Measurements from ENCODE around the gene TUB. TPM values are rescaled to one million over a fixed set of nuclear protein-coding genes. Genes with fewer than 3 reads are reported as not detected.

The TUB gene
- total RNA-seq, 1 experiment from 2014 or later: not detected

- Histone ChIP-seq H2AFZ (no peak overlapping the region), H3K4me3 (no peak overlapping the region), H3K9me3 (ENCODE audit: insufficient read depth, low read depth) (no peaks in the 10 kb centered on the region), H3K9me2 (ENCODE audit: insufficient read depth) (no peaks in the 10 kb centered on the region), H3F3A (ENCODE audit: insufficient read depth, low read depth) (no peaks in the 10 kb centered on the region), H3K4me1 (replicated peaks; ENCODE audit: insufficient read depth) (no peaks in the 10 kb centered on the region), H3K27me3 (ENCODE audit: insufficient read depth, low read depth) (no peaks in the 10 kb centered on the region), H3K79me2 (ENCODE audit: low read depth) (no peaks in the 10 kb centered on the region), H3K36me3 (ENCODE audit: low read depth) (no peaks in the 10 kb centered on the region), H3K4me2 (no peak overlapping the region), H4K20me1 (ENCODE audit: insufficient read depth) (no peaks in the 10 kb centered on the region), H3K27ac (no peak overlapping the region)
- ChIA-PET POLR2A (ENCODE audit: unreplicated experiment) (no interaction called here), CTCF (no interaction called here)
- intact Hi-C loops (cut with micrococcal nuclease; ENCODE audit: unreplicated experiment): no loop called here
- TF ChIP-seq CTCF (conservative IDR thresholded peaks at IDR 0.05): no peak
- BruUV-seq (replicated peaks): no TSS peak
- DNase-seq: no peak
Measured at GRCh38 chr11:8063324-8063723, 17.7 kb upstream of the TUB start.

- no TSS peak for BruUV-seq (replicated peaks)
- Histone ChIP-seq H3K9me3 (ENCODE audit: insufficient read depth, low read depth) (no peaks in the 10 kb centered on the region), H3K4me1 (replicated peaks; ENCODE audit: insufficient read depth) (peaks cover 12% of the 10 kb centered on the region), H3F3A (ENCODE audit: insufficient read depth, low read depth) (no peaks in the 10 kb centered on the region; the same call in 1 of the 2 replicates), H3K4me2 (no peak overlapping the region), H3K79me2 (ENCODE audit: low read depth) (no peaks in the 10 kb centered on the region), H3K4me3 (no peak overlapping the region), H3K27me3 (ENCODE audit: insufficient read depth, low read depth) (no peaks in the 10 kb centered on the region), H3K36me3 (ENCODE audit: low read depth) (no peaks in the 10 kb centered on the region), H3K9me2 (ENCODE audit: insufficient read depth) (no peaks in the 10 kb centered on the region), H2AFZ (no peak overlapping the region), H4K20me1 (ENCODE audit: insufficient read depth) (no peaks in the 10 kb centered on the region), H3K27ac (no peak overlapping the region)
- DNase-seq: no peak
- ChIA-PET POLR2A (ENCODE audit: unreplicated experiment) (no interaction called here), CTCF (no interaction called here)
- intact Hi-C loops (cut with micrococcal nuclease; ENCODE audit: unreplicated experiment): no loop called here
- TF ChIP-seq CTCF (conservative IDR thresholded peaks at IDR 0.05) (no peak), EZH2 (IDR thresholded peaks at IDR 0.05; ENCODE audit: low read depth) (no peak)
Measured at GRCh38 chr11:8065031-8065430, 16.0 kb upstream of the TUB start.

- BruUV-seq (replicated peaks): no TSS peak
- H3K9me2 ChIP-seq (ENCODE audit: insufficient read depth): no peaks in the 10 kb centered on the region
- CTCF ChIA-PET: no interaction called here
- no peak overlapping the region for H3K4me2 ChIP-seq
- POLR2A ChIA-PET (ENCODE audit: unreplicated experiment): no interaction called here
- H3K36me3 ChIP-seq (ENCODE audit: low read depth): no peaks in the 10 kb centered on the region
- H3K9me3 ChIP-seq (ENCODE audit: insufficient read depth, low read depth): no peaks in the 10 kb centered on the region
- TF ChIP-seq CTCF (conservative IDR thresholded peaks at IDR 0.05) (no peak), EZH2 (IDR thresholded peaks at IDR 0.05; ENCODE audit: low read depth) (no peak)
- no peaks in the 10 kb centered on the region for H3K79me2 ChIP-seq (ENCODE audit: low read depth)
- peaks cover 12% of the 10 kb centered on the region for H3K4me1 ChIP-seq (replicated peaks; ENCODE audit: insufficient read depth)
- no peaks in the 10 kb centered on the region; the same call in 1 of the 2 replicates for H3F3A ChIP-seq (ENCODE audit: insufficient read depth, low read depth)
- intact Hi-C loops (cut with micrococcal nuclease; ENCODE audit: unreplicated experiment): no loop called here
- DNase-seq: no peak
- H3K4me3 ChIP-seq: no peak overlapping the region
- no peak overlapping the region for H3K27ac ChIP-seq
- H4K20me1 ChIP-seq (ENCODE audit: insufficient read depth): no peaks in the 10 kb centered on the region
- H2AFZ ChIP-seq: no peak overlapping the region
- H3K27me3 ChIP-seq (ENCODE audit: insufficient read depth, low read depth): no peaks in the 10 kb centered on the region
Measured at GRCh38 chr11:8066036-8066910, 14.7 kb upstream of the TUB start.
